Measurements from ENCODE around the gene UNC80.

Gene UNC80

DNA sequence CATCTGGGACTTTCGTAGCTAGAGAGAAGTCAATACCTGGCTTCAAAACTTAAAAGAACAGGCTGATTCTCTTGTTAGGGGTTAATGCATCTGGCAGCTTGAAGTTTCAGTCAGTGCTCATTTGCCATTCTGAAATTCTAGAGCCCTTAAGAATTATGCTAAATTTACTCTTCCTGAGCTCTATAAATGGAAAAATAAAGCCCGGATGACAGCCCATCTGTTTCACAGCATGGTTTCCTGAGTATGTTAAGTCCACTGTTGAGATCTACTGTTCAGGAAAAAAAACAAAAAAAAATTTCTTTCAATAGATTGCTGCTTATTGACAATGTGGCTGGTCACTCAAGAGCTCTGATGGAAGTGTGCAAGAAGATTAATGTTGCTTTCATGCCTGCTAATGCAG lies 129.5 kb downstream of the UNC80 start:
- Histone ChIP-seq H3K9me3 (ENCODE audit: control insufficient read depth, low read length) (no peaks in the 10 kb centered on the region), H3K27ac (ENCODE audit: insufficient read depth, low read depth, low read length, poor library complexity, severe bottlenecking) (no peak overlapping the region), H3K4me3 (ENCODE audit: insufficient read depth, low read depth, low read length) (no peak overlapping the region), H3K27me3 (ENCODE audit: control insufficient read depth, insufficient read depth, low read length, poor library complexity, severe bottlenecking) (no peaks in the 10 kb centered on the region), H3K36me3 (ENCODE audit: control insufficient read depth, insufficient read depth, low read length) (no peaks in the 10 kb centered on the region), H3K4me1 (ENCODE audit: control insufficient read depth, insufficient read depth, low read length) (no peaks in the 10 kb centered on the region)
- WGBS, 2 experiments = 95 to 99% methylated on average over 2 of the region's 2 CpGs

DNA sequence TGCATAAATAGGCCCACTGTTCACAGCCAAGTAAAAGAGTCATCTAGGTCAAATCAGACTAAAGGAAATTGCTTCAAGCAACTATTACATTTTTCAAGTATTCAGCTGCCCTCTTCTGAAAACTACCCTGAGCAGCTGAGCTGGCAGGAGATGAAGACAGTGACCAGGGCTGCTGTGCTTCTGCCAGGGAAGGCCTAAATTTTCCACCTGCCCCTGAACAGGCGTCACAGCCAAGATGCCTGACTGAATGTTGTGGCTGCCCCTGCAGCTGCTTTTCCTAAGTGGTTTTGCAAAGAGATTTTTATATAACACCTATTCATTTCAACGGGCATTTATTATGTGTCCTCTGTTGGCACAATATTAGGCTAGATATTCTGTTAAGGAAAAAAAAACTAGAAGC lies 134.1 kb downstream of the UNC80 start:
- 97 to 98% methylated on average over 2 of the region's 2 CpGs for WGBS, 2 experiments
- H3K9me3 ChIP-seq (ENCODE audit: control insufficient read depth, low read length) = no peaks in the 10 kb centered on the region
- H3K27me3 ChIP-seq (ENCODE audit: control insufficient read depth, insufficient read depth, low read length, poor library complexity, severe bottlenecking) = no peaks in the 10 kb centered on the region
- H3K4me3 ChIP-seq (ENCODE audit: insufficient read depth, low read depth, low read length) = no peak overlapping the region
- no peaks in the 10 kb centered on the region for H3K4me1 ChIP-seq (ENCODE audit: control insufficient read depth, insufficient read depth, low read length)
- no peak overlapping the region for H3K27ac ChIP-seq (ENCODE audit: insufficient read depth, low read depth, low read length, poor library complexity, severe bottlenecking)
- H3K36me3 ChIP-seq (ENCODE audit: control insufficient read depth, insufficient read depth, low read length) = no peaks in the 10 kb centered on the region

DNA sequence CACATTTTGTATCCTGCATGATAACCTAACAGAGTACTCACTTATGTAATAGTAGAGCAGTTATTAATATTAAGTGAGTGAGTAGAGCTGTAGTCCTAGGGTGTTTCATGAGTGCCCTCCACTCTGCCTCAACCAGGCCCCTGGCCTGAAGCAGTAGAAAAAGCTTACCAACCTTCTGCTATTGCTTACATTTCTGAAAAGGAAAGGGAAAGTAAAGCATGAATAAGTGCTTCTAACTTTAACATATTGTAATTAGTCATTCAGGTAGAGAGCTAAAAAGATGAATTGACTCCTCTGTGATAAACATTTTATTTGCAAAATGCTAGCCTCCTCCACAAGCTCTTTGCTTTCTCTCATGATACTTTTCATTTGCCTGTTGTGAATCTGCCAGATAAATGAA lies 136.1 kb downstream of the UNC80 start:
- Histone ChIP-seq H3K27ac (ENCODE audit: insufficient read depth, low read depth, low read length, poor library complexity, severe bottlenecking) (no peak overlapping the region), H3K27me3 (ENCODE audit: control insufficient read depth, insufficient read depth, low read length, poor library complexity, severe bottlenecking) (no peaks in the 10 kb centered on the region), H3K36me3 (ENCODE audit: control insufficient read depth, insufficient read depth, low read length) (no peaks in the 10 kb centered on the region), H3K4me1 (ENCODE audit: control insufficient read depth, insufficient read depth, low read length) (no peaks in the 10 kb centered on the region), H3K9me3 (ENCODE audit: control insufficient read depth, low read length) (no peaks in the 10 kb centered on the region), H3K4me3 (ENCODE audit: insufficient read depth, low read depth, low read length) (no peak overlapping the region)

DNA sequence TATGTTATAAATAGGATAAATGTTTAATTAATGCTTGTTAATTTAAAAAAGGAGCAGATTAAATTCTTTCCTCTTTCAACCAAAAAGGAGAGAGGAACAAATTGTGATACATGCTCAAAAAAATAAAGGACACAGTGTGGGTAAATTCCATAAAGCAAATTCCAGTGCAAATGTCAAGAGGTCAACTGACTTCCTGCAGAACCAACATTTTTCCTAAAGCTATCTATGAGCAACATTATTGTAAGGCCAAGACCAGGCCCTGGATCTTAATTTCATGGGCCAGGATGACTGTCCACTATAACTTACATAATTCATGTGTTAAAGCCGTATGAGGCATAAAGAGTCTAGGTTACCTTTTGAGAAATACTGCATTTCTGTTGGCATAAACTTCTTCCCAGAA lies 136.9 kb downstream of the UNC80 start:
- Histone ChIP-seq H3K36me3 (ENCODE audit: control insufficient read depth, insufficient read depth, low read length) (no peaks in the 10 kb centered on the region), H3K4me1 (ENCODE audit: control insufficient read depth, insufficient read depth, low read length) (no peaks in the 10 kb centered on the region), H3K4me3 (ENCODE audit: insufficient read depth, low read depth, low read length) (no peak overlapping the region), H3K27me3 (ENCODE audit: control insufficient read depth, insufficient read depth, low read length, poor library complexity, severe bottlenecking) (no peaks in the 10 kb centered on the region), H3K9me3 (ENCODE audit: control insufficient read depth, low read length) (no peaks in the 10 kb centered on the region), H3K27ac (ENCODE audit: insufficient read depth, low read depth, low read length, poor library complexity, severe bottlenecking) (no peak overlapping the region)
- WGBS, 2 experiments = 95 to 100% methylated on average over 1 of the region's 1 CpG

DNA sequence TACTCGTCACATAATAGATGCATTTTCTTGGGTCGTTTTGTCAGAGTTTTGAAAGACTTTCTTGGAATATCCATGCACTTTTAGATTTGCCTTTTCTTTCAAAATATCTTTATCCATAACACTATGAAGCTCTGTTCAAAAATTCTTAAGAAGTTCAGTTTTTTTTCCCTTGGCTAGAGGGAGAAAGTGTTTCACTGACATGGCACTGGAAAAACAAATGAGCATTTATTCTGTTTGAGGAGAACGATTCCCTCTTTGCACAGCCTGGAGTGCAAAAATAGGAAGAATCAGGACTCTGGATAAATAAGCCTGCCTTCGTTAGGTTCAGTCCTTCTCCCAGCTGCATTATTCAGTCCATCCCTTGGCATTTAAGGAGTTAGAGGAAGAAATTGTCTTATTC lies 139.9 kb downstream of the UNC80 start:
- H3K27ac ChIP-seq (ENCODE audit: insufficient read depth, low read depth, low read length, poor library complexity, severe bottlenecking) = no peak overlapping the region
- H3K4me1 ChIP-seq (ENCODE audit: control insufficient read depth, insufficient read depth, low read length) = no peaks in the 10 kb centered on the region
- WGBS, 2 experiments = 96% methylated on average over 4 of the region's 4 CpGs
- no peaks in the 10 kb centered on the region for H3K36me3 ChIP-seq (ENCODE audit: control insufficient read depth, insufficient read depth, low read length)
- H3K27me3 ChIP-seq (ENCODE audit: control insufficient read depth, insufficient read depth, low read length, poor library complexity, severe bottlenecking) = no peaks in the 10 kb centered on the region
- no peak overlapping the region for H3K4me3 ChIP-seq (ENCODE audit: insufficient read depth, low read depth, low read length)
- no peaks in the 10 kb centered on the region for H3K9me3 ChIP-seq (ENCODE audit: control insufficient read depth, low read length)

DNA sequence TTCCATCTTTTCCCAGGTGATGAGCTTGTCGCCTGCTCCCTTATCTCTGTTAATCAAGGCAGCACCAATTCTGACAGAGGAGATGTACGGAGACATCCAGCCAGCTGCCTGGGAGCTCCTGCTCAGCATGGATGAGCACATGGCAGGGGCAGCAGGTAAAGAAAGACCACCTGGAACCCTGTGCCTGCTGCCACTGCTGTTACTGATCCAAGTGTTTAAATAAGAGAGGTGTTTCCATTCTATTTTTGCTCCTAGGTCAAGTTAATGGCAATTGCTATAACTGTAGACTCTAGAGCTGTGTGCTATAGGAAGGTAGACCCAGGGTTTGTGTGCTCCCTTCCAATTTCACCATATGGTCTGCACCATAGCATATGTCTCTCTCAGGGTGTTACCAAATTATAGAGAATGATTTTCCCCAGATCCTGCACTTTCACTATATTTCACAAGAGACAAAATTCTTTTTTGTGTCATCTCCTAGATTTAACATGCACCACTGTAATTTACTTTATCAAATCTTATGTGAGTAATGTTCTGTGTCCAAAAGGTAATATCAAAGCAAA lies 142.2 kb downstream of the UNC80 start:
- H3K4me1 ChIP-seq (ENCODE audit: control insufficient read depth, insufficient read depth, low read length) = no peaks in the 10 kb centered on the region
- no peaks in the 10 kb centered on the region for H3K36me3 ChIP-seq (ENCODE audit: control insufficient read depth, insufficient read depth, low read length)
- WGBS, 2 experiments = 93 to 98% methylated on average over 2 of the region's 2 CpGs
- H3K9me3 ChIP-seq (ENCODE audit: control insufficient read depth, low read length) = no peaks in the 10 kb centered on the region
- no peak overlapping the region for H3K4me3 ChIP-seq (ENCODE audit: insufficient read depth, low read depth, low read length)
- no peaks in the 10 kb centered on the region for H3K27me3 ChIP-seq (ENCODE audit: control insufficient read depth, insufficient read depth, low read length, poor library complexity, severe bottlenecking)
- H3K27ac ChIP-seq (ENCODE audit: insufficient read depth, low read depth, low read length, poor library complexity, severe bottlenecking) = no peak overlapping the region

DNA sequence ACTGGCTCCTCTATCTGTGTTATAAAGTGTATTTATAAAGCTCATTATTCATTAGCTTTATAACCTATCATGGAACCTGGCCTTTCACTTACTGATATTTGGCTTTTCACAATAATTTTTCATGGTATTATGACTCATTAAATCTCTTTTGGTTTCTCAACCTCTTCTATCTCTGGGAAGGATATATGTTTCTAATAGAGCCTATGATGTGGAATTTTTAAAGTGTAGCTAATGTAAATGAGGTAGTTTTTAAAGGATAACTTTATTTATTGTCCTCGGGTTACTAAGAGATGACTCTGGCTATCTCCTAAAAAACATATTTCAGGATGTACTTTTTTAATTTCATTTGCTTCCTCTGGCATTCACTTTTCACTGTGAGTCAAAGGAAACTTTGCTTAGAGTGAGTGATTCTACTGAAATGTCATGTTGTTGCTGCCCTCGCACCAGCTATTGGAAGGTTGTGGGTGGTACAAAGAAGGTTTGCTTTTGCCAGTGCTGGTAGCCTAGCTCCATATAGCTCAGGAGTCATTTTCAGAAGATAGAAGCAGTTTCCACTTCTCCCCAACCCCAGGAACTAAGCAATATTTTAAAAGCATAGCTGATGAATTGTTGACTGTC lies 145.6 kb downstream of the UNC80 start:
- WGBS, 2 experiments = 79 to 94% methylated on average over 1 to 2 of the region's 2 CpGs
- Histone ChIP-seq H3K36me3 (ENCODE audit: control insufficient read depth, insufficient read depth, low read length) (no peaks in the 10 kb centered on the region), H3K4me3 (ENCODE audit: insufficient read depth, low read depth, low read length) (no peak overlapping the region), H3K9me3 (ENCODE audit: control insufficient read depth, low read length) (no peaks in the 10 kb centered on the region), H3K27ac (ENCODE audit: insufficient read depth, low read depth, low read length, poor library complexity, severe bottlenecking) (no peak overlapping the region), H3K27me3 (ENCODE audit: control insufficient read depth, insufficient read depth, low read length, poor library complexity, severe bottlenecking) (no peaks in the 10 kb centered on the region), H3K4me1 (ENCODE audit: control insufficient read depth, insufficient read depth, low read length) (no peaks in the 10 kb centered on the region)

DNA sequence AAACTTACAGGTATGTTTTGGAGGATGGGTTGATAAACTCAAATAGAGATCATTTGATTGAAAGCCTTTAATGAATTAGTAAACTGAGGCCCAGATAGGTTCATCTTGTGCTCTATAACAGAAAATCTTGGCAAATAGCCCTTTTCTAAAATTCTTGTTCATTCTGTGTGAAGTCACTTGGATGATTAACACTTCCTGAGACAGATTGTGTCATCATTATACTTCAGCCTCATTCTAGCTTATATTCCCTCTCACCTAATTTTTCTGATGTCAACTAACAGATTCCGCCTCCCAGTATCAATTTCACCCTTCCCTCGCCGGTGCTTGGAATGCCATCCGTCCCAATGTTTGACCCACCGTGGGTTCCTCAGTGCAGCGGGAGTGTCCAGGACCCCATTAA lies 146.6 kb downstream of the UNC80 start:
- Histone ChIP-seq H3K4me1 (ENCODE audit: control insufficient read depth, insufficient read depth, low read length) (no peaks in the 10 kb centered on the region), H3K4me3 (ENCODE audit: insufficient read depth, low read depth, low read length) (no peak overlapping the region), H3K27ac (ENCODE audit: insufficient read depth, low read depth, low read length, poor library complexity, severe bottlenecking) (no peak overlapping the region), H3K36me3 (ENCODE audit: control insufficient read depth, insufficient read depth, low read length) (no peaks in the 10 kb centered on the region), H3K27me3 (ENCODE audit: control insufficient read depth, insufficient read depth, low read length, poor library complexity, severe bottlenecking) (no peaks in the 10 kb centered on the region), H3K9me3 (ENCODE audit: control insufficient read depth, low read length) (no peaks in the 10 kb centered on the region)
- WGBS, 2 experiments = 94 to 96% methylated on average over 6 of the region's 6 CpGs

DNA sequence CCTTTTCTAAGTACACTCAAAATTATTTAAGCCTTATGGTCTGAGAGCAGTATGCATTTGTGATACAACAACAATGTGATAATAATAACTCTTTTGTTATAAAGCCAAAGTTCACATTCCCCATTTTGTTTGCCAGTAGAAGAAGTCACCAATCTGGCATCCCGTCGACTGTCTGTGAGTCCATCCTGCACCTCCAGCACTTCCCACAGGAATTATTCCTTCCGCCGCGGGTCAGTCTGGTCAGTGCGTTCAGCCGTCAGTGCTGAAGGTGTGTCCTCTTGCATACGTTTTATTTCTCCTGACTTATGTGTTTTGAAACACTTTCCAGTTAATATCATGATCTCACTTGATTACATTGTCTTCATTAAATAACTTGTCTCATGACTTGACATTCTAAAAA lies 150.5 kb downstream of the UNC80 start:
- Histone ChIP-seq H3K36me3 (ENCODE audit: control insufficient read depth, insufficient read depth, low read length) (no peaks in the 10 kb centered on the region), H3K4me1 (ENCODE audit: control insufficient read depth, insufficient read depth, low read length) (no peaks in the 10 kb centered on the region), H3K27me3 (ENCODE audit: control insufficient read depth, insufficient read depth, low read length, poor library complexity, severe bottlenecking) (no peaks in the 10 kb centered on the region), H3K4me3 (ENCODE audit: insufficient read depth, low read depth, low read length) (no peak overlapping the region), H3K9me3 (ENCODE audit: control insufficient read depth, low read length) (no peaks in the 10 kb centered on the region), H3K27ac (ENCODE audit: insufficient read depth, low read depth, low read length, poor library complexity, severe bottlenecking) (no peak overlapping the region)
- WGBS, 2 experiments = 93 to 94% methylated on average over 8 of the region's 8 CpGs

DNA sequence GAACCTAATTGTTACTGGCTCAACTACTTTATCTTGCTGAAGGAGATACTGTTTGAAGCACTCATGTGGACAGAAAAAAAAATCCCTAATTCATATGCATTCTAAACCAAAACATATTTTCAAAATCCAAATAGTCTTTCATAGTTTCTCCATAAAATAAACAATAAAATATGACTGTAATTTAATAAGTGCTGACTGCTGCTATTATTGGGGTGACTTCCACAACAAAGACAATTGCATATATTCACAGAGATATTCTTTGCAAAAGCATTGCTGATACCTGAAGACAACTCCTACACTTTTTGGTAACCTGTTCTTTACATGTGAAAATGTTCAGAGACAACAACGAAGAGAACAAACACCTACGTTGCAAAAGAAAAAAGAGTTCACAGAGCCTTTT lies 157.7 kb downstream of the UNC80 start:
- H3K9me3 ChIP-seq (ENCODE audit: control insufficient read depth, low read length) = no peaks in the 10 kb centered on the region
- 94 to 100% methylated on average over 2 of the region's 2 CpGs for WGBS, 2 experiments
- no peak overlapping the region for H3K4me3 ChIP-seq (ENCODE audit: insufficient read depth, low read depth, low read length)
- no peaks in the 10 kb centered on the region for H3K4me1 ChIP-seq (ENCODE audit: control insufficient read depth, insufficient read depth, low read length)
- no peaks in the 10 kb centered on the region for H3K36me3 ChIP-seq (ENCODE audit: control insufficient read depth, insufficient read depth, low read length)
- H3K27ac ChIP-seq (ENCODE audit: insufficient read depth, low read depth, low read length, poor library complexity, severe bottlenecking) = no peak overlapping the region
- H3K27me3 ChIP-seq (ENCODE audit: control insufficient read depth, insufficient read depth, low read length, poor library complexity, severe bottlenecking) = no peaks in the 10 kb centered on the region

All from ectodermal cell (in vitro differentiated cells).